Measurements from ENCODE around the gene SOCS7.
"Not testable (repeated sequence)": the region's sequence is repeated elsewhere in the genome, so short reads cannot be mapped to it uniquely, and the experiment has no call there.

The SOCS7 gene

GRCh38 chr17:38421871-38422827, 70.5 kb downstream of the SOCS7 start:
- no peak for DNase-seq

- no peak for DNase-seq
Measured at GRCh38 chr17:38424297-38424972, 72.8 kb downstream of the SOCS7 start.

DNA sequence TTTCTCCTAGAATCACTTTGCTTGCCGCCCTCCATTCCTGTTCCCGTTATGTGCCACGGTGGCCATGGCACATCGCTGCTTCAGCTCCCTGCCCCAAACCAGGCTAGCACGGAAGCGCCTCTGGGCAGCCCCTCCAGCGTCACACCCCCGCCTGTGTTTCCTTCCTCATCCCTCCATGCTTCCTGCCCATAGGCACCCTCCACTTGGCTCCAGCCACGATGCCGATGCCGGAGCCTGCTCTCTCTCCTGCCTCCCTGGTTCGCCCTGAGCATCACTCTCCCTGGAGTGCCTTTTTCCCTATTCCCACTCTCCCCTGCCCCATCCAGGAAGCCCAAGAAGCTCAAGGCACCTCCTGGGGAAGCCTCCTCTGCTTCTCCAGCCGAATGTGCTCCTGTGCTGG, 73.4 kb downstream of the SOCS7 start:
- no peak for DNase-seq

- DNase-seq: no peak
Measured at GRCh38 chr17:38425744-38426143, 74.1 kb downstream of the SOCS7 start.

DNA sequence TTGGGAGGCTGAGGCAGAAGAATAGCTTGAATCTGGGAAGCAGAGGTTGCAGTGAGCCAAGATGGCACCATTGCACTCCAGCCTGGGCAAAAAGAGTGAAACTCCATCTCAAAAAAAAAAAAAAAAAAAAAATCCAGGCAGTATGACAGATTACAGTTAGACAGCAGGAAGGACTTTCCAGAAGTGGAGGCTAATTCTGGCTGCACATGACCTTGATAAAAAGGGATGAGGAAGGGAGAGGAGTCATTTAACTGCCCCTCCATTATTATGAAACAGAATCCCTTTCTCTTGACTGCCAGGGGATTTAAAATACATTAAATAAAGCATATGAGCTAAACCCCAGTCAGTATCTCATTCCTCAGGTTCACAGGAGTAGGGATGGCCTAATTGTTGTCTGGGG, 74.8 kb downstream of the SOCS7 start:
- DNase-seq: no peak

GRCh38 chr17:38427160-38427949, 75.7 kb downstream of the SOCS7 start:
- DNase-seq: no peak

- no peak for DNase-seq
Measured at GRCh38 chr17:38428112-38428642, 76.5 kb downstream of the SOCS7 start, which contains the start of gene ARHGAP23. TSS of gene ARHGAP23 (plus strand) at chr17:38428464. CDS start at chr17:38428486, 22 bp downstream.

- DNase-seq: no peak
Measured at GRCh38 chr17:38428643-38429371, 77.2 kb downstream of the SOCS7 start.

- DNase-seq: no peak
Measured at GRCh38 chr17:38429476-38430100, 77.9 kb downstream of the SOCS7 start.

DNA sequence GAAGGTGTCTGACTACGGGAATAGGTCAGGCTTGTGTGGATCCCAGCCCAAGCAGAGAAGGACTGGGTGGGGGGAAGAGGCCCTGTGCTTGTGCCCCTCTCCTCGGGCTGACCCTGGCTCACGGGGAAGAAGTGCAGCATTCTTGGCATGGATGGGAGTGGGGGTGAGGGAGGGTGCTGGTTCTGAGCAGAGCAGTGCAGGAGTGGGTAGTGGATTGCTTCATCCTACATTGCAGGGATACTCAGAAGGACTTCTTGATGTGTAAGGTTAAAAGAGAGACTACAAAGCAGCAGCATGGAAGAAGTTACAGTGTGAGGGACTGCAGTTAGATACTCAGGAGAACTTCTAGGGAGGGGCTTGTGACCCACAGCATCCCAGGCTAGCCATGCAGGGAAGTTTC, 78.7 kb downstream of the SOCS7 start:
- DNase-seq: no peak

GRCh38 chr17:38430822-38431221, 79.2 kb downstream of the SOCS7 start:
- DNase-seq: no peak

DNA sequence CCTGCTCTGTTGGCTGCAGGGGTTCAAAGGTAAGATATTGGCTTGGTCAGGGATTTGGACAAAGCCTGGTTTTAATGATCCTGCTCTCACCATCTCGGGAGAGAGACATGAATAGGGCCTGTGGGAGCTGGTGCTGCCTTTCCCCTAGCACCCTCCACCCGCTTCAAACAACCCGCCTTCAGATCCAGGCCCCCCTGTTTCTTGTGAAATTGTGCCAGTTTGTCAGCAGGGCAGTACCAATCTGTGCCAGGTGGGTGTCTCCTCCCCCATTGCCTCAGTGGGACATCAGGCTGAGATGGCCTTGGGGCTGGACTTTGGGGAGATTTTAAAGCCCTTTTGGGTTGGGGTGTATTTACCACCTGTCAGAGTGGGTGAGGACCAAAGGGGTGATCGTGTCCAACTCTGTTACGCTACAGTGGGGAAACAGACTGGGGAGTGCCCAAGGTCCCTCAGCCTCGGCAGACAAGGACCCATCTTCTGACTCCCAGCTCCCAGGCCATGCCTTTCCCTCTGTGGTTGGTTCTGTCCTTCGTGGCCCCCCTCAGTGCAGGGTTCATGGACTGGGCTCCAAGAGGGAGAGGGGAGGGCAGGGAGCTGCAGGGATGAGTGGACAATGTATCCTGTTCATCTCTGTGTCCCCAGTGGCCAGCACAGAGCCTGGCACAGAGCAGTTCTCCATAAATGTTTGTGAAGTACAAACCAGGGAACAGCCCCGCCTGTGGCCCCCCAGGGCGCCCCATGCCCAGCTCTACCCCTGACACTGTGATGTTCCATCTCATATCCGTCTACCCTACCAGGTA, 79.9 kb downstream of the SOCS7 start:
- no peak for DNase-seq

- DNase-seq: no peak
Measured at GRCh38 chr17:38434178-38434665, 82.6 kb downstream of the SOCS7 start.

DNA sequence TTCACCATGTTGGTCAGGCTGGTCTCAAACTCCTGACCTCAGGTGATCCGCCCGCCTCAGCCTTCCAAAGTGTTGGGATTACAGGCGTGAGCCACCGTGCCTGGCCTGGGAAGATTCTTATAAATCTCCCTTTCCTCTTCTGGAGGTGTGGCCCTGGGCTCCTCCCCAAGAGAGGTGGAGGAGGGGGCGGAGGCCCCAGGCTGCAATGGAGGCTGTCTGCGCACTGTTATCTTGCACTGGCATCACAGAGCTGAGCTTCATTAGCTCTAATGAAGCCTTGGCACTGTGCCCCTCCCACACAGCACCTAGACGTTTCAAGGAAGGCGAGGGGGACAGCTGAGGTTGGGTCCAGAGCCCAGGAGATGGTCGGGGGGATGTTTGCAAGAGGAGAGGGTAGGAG, 84.2 kb downstream of the SOCS7 start:
- DNase-seq: no peak

DNA sequence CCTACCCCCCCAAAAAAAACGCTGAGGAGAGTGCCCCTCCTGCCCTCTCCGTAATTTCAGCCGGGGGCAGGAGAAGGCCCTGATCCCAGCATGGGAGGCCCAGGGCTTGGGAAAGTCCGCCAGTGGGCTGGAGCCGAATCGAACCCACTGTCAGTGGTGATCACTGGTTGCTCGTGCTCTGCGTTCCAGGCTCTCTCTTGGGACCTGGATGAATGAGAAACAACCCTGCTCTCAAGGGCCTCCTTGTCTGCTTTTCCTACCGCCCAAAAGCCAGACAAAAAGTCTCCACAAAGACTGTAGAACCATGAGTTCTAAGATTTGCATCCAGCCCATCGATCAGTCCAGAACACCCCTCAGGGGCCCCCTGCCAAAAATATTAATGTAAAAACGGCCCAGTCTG, 84.7 kb downstream of the SOCS7 start:
- DNase-seq: no peak

DNA sequence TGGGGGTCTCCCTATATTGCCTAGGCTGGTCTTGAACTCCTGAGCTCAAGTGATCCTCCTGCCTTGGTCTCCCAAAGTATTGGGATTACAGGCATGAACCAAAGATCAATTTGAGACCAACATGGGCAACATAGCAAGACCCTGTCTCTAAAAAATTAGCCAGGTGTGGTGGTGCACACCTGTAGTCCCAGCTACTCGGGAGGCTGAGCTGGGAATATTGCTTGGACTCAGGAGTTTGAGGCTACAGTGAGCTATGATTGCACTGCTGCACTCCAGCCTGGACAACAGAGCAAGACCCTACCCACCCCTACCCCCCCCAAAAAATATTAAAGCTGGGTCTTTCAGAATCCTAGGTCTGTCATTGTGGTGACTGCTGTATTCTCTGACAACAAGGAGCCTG, 85.7 kb downstream of the SOCS7 start:
- not testable (repeated sequence) for DNase-seq

- DNase-seq: no peak
Measured at GRCh38 chr17:38439436-38439835, 87.8 kb downstream of the SOCS7 start.

DNA sequence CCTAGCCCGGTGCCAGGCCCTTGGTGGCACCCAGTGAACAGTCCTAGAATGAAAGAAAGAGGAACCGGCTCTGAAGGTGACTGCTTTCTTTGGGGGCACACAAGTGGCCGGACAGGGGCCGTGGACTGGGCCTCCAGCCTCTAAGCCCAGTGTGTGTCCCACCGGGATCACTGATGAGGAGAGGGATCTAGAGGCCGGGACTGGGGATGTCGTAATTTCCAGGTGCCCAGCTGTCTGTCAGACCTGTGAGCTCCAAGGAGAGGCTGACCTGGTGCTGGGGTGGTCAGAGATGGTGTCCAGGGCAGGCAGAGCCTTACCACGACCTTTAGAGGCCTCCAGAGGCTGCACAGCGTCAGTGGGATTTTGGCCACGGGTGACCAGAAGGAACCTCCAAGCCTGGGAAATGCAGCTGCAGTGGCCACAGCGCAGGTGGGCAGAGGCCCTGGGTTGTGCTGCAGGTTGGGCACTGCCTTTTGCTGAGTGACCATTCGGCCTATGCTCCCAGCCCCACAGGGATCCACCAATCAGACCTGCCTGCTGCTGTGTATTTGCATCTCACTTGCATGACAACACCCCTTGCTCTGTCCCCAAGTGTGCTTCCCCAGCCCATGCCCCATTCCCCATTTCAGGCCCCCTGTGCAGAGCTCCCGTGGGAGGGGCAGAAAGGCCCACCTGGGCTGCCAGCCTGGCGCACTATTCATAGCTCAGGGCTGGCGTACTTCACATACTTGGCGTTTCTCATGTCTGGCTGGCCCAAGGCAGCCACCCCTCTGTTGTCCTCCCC, 89.2 kb downstream of the SOCS7 start:
- DNase-seq: no peak

DNA sequence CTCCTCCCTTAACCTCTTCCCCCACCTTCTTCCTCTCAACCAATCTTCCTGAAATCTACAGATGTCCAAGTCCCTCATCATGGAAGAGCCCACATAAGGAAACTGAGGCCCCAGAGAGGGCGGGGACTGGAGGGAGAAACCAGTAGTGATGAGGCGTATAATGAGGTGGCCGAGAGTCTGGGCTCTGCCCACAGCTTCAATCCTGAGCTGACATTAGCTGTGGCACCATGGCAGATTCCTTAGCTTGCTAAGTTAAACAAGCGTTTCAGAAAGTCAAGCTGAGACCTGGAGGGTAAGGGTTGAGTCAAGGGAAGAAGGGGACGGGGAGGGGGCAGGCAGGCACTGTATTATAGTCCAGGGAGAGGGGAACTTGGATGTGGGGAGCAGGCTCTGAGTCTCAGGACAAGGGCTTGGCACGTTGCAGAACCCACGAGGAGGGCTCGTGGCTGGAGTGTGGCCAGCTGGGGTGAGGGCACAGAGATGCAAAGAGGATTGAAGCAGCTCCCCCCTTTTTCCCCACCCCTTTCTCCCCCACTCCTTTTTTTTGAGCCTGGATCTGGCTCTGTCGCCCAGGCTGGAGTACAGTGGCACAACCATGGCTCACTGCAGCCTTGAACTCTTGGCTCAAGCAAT, 89.9 kb downstream of the SOCS7 start:
- DNase-seq: no peak

Data from DMS 273 treated with DMSO at 0.1 percent for 48 hours (cell line).